Activated CD8-positive, alpha-beta T cell treated with anti-CD3 and anti-CD28 coated beads, Interleukin-2, amount 10 ng/mL, durations not matched to agents 7 days and 5 days (primary cell): ENCODE measurements around the gene ABT1. TPM values are rescaled to one million over a fixed set of nuclear protein-coding genes. Genes with fewer than 3 reads are reported as not detected.
A peak's percentile ranks its signal among the peaks of the same experiment; 100 is the strongest.

ENCODE experiments used
- ATAC-seq: fragments of 150-1000 bp; cut with Tn5 transposase; one replicate; pipeline ENCODE4 v1.10.0; 2021; ENCODE audit warnings: moderate library complexity
- CTCF ChIA-PET: fragments of 350-600 bp; sonication (Branson Sonifier 250); formaldehyde crosslinking; loops from one replicate; lab custom pipeline; 2021; ENCODE audit warnings: antibody characterized with exemption; lab: Charles Lee
- POLR2A ChIA-PET: fragments of 350-600 bp; sonication (Branson Sonifier 250); formaldehyde crosslinking; loops from one replicate; lab custom pipeline; 2021; ENCODE audit warnings: antibody characterized with exemption; lab: Charles Lee
- DNase-seq: peaks from one replicate; pipeline ENCODE4 v3.0.0-alpha.2; 2020
- H3K27ac Mint-ChIP-seq: one replicate; pipeline ENCODE4 v1.8.0; 2021; ENCODE audit warnings: mild to moderate bottlenecking, mixed read lengths
- H3K27me3 Mint-ChIP-seq: one replicate; pipeline ENCODE4 v1.8.0; 2021; ENCODE audit warnings: low read depth, mixed read lengths
- H3K36me3 Mint-ChIP-seq: one replicate; pipeline ENCODE4 v1.8.0; 2021; ENCODE audit warnings: low read depth, mixed read lengths
- H3K4me1 Mint-ChIP-seq: one replicate; pipeline ENCODE4 v1.8.0; 2021; ENCODE audit warnings: low read depth, mixed read lengths
- H3K4me3 Mint-ChIP-seq: one replicate; pipeline ENCODE4 v1.8.0; 2021; ENCODE audit warnings: mild to moderate bottlenecking, mixed read lengths
- H3K9me3 Mint-ChIP-seq: one replicate; pipeline ENCODE4 v1.8.0; 2022; ENCODE audit warnings: mixed read lengths; ENCODE audit not compliant: insufficient read depth
- total RNA-seq, 2 experiments: library from RNA; stranded (reverse); gene quantifications; one replicate each; pipeline ENCODE4 v1.2.3, GENCODE V29; 2021

Gene ABT1
- total RNA-seq, 2 experiments from 2014 or later, result 25.0 to 25.3 TPM

- ATAC-seq, result no peak
- H3K4me3 Mint-ChIP-seq, result no peak overlapping the region
- peaks cover 13% of the 10 kb centered on the region for H3K36me3 Mint-ChIP-seq
These were observed 1.8 kb upstream of the ABT1 start for GRCh38 chr6:26594730-26595632.

GRCh38 chr6:26595669-26596269 lies 984 bp upstream of the ABT1 start:
- Mint-ChIP-seq H3K27ac (no peak overlapping the region), H3K4me3 (no peak overlapping the region), H3K36me3 (peaks cover 18% of the 10 kb centered on the region), H3K9me3 (no peaks in the 10 kb centered on the region), H3K27me3 (peaks cover 25% of the 10 kb centered on the region), H3K4me1 (peaks cover 31% of the 10 kb centered on the region)
- POLR2A ChIA-PET, result interaction anchor here (0.7 to 1.4 kb wide), 5 partner anchors 26 to 437 kb away, joined by 3 to 5 read pairs (median 3); a partner anchor contains a TSS
- ATAC-seq (peak; percentile 72), DNase-seq (peak; percentile 91)
- CTCF ChIA-PET, result interaction anchor here (0.6 to 6.3 kb wide), 28 partner anchors 18 to 545 kb away, joined by 3 to 298 read pairs (median 4); partner anchors contain the start of gene BTN2A2

More at GRCh38 chr6:26594730-26595632, 1.8 kb upstream of the ABT1 start:
- Mint-ChIP-seq H3K4me1 (peaks cover 28% of the 10 kb centered on the region), H3K27me3 (peaks cover 27% of the 10 kb centered on the region), H3K9me3 (no peaks in the 10 kb centered on the region), H3K27ac (no peak overlapping the region)
- POLR2A ChIA-PET, result interaction anchor here (0.7 to 1.4 kb wide), 5 partner anchors 25 to 436 kb away, joined by 3 to 5 read pairs (median 3); a partner anchor contains a TSS
- CTCF ChIA-PET, result interaction anchor here (0.6 to 6.3 kb wide), 28 partner anchors 16 to 546 kb away, joined by 3 to 298 read pairs (median 4); partner anchors contain the start of gene BTN2A2
- DNase-seq, result no peak

GRCh38 chr6:26597389-26597766 lies 625 bp downstream of the ABT1 start:
- Mint-ChIP-seq H3K9me3 (no peaks in the 10 kb centered on the region), H3K27me3 (peaks cover 12% of the 10 kb centered on the region), H3K36me3 (peaks cover 18% of the 10 kb centered on the region), H3K4me1 (peaks cover 31% of the 10 kb centered on the region), H3K4me3 (no peak overlapping the region), H3K27ac (no peak overlapping the region)
- DNase-seq (no peak), ATAC-seq (no peak)
- ChIA-PET CTCF (no interaction called here), POLR2A (interaction anchor here (0.7 kb wide), 1 partner anchor 525 kb away, joined by 3 read pairs; no protein-coding TSS in a partner anchor)

GRCh38 chr6:26597821-26598220 lies 1.1 kb downstream of the ABT1 start:
- H3K36me3 Mint-ChIP-seq, result peaks cover 18% of the 10 kb centered on the region
- H3K27me3 Mint-ChIP-seq, result peaks cover 11% of the 10 kb centered on the region
- no peak overlapping the region for H3K4me3 Mint-ChIP-seq
- DNase-seq (no peak), ATAC-seq (no peak)
- H3K27ac Mint-ChIP-seq, result peak overlapping the region; percentile 59
- no peaks in the 10 kb centered on the region for H3K9me3 Mint-ChIP-seq
- CTCF ChIA-PET, result no interaction called here
- H3K4me1 Mint-ChIP-seq, result peaks cover 31% of the 10 kb centered on the region
- POLR2A ChIA-PET, result no interaction called here

DNA sequence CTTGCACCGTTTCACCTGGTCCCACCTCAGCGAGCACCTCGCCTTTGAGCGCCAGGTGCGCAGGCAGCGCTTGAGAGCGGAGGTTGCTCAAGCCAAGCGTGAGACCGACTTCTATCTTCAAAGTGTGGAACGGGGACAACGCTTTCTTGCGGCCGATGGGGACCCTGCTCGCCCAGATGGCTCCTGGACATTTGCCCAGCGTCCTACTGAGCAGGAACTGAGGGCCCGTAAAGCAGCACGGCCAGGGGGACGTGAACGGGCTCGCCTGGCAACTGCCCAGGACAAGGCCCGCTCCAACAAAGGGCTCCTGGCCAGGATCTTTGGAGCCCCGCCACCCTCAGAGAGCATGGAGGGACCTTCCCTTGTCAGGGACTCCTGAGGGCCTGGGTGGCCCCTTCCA lies 1.5 kb downstream of the ABT1 start:
- DNase-seq (no peak), ATAC-seq (no peak)
- peaks cover 18% of the 10 kb centered on the region for H3K36me3 Mint-ChIP-seq
- peaks cover 31% of the 10 kb centered on the region for H3K4me1 Mint-ChIP-seq
- H3K4me3 Mint-ChIP-seq, result no peak overlapping the region
- no peaks in the 10 kb centered on the region for H3K9me3 Mint-ChIP-seq
- CTCF ChIA-PET, result no interaction called here
- peak overlapping the region; percentile 59 for H3K27ac Mint-ChIP-seq
- POLR2A ChIA-PET, result no interaction called here
- H3K27me3 Mint-ChIP-seq, result peaks cover 9% of the 10 kb centered on the region

DNA sequence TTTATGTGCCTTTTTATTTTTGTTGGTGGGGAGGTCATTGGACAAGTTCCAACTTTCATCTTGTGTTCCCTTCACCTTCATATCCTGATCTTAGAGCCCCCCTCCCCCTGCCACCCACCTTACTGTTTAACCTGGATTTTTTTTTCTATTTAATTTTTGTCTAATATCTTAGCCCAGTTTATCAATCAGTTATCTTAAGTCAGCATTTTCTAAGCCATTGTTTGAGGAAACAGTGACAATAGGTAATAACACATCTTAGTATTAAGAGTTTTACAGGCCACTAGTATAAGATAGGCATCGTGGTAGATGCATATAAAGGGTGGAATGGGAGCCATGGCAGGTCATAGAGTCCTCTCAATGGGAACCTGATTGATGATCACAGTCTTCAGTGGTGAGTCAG lies 2.4 kb downstream of the ABT1 start:
- ChIA-PET POLR2A (no interaction called here), CTCF (no interaction called here)
- peaks cover 18% of the 10 kb centered on the region for H3K36me3 Mint-ChIP-seq
- H3K9me3 Mint-ChIP-seq, result no peaks in the 10 kb centered on the region
- peak overlapping the region; percentile 35 for H3K27ac Mint-ChIP-seq
- ATAC-seq, result no peak
- peaks cover 31% of the 10 kb centered on the region for H3K4me1 Mint-ChIP-seq
- DNase-seq, result no peak
- H3K27me3 Mint-ChIP-seq, result peaks cover 2% of the 10 kb centered on the region
- H3K4me3 Mint-ChIP-seq, result no peak overlapping the region

DNA sequence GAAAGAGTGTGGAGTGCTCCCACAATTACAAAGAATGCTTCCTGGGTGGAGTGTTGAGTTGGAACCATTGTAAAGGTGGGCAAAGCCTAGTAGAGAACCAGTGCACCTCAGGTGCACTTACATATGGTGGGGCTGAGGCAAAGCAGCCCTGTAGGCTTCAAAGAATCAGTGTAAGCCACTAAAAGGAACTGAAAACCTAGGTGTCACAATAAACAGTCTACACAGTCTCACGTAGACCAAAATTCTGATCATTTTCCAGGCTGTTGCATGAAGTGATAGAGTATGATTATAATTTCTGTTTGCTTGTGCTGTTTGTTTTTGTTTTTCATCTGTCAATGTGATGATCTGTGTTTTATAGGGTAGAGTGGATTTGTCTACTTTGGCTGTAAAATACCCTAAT lies 2.8 kb downstream of the ABT1 start:
- ChIA-PET CTCF (no interaction called here), POLR2A (no interaction called here)
- peaks cover 18% of the 10 kb centered on the region for H3K36me3 Mint-ChIP-seq
- no peaks in the 10 kb centered on the region for H3K27me3 Mint-ChIP-seq
- ATAC-seq, result no peak
- no peak overlapping the region for H3K4me3 Mint-ChIP-seq
- no peak overlapping the region for H3K27ac Mint-ChIP-seq
- peaks cover 30% of the 10 kb centered on the region for H3K4me1 Mint-ChIP-seq
- DNase-seq, result no peak
- no peaks in the 10 kb centered on the region for H3K9me3 Mint-ChIP-seq

DNA sequence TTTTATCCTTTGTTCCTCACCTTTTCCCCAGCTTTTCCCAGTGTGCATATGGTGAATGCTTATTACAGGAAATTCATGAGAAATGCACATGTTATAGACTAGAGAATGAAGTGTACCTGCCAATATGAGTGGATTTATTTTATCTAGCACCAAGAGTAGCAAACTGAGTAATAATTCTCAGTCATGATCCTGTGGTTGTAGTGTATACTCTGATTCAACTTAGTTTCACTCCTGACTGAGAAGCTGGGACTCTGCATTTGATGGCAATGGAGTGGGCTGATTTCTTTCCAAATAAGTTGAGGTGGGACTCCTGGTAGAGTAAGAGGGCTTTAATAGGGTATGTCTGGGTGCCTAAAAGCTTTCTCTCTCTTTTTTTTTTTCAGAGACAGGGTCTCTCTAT lies 4.0 kb downstream of the ABT1 start:
- ATAC-seq, result no peak
- ChIA-PET POLR2A (no interaction called here), CTCF (no interaction called here)
- Mint-ChIP-seq H3K27ac (no peak overlapping the region), H3K4me3 (no peak overlapping the region), H3K27me3 (no peaks in the 10 kb centered on the region), H3K4me1 (peaks cover 26% of the 10 kb centered on the region), H3K36me3 (peaks cover 18% of the 10 kb centered on the region), H3K9me3 (no peaks in the 10 kb centered on the region)
- no peak for DNase-seq

DNA sequence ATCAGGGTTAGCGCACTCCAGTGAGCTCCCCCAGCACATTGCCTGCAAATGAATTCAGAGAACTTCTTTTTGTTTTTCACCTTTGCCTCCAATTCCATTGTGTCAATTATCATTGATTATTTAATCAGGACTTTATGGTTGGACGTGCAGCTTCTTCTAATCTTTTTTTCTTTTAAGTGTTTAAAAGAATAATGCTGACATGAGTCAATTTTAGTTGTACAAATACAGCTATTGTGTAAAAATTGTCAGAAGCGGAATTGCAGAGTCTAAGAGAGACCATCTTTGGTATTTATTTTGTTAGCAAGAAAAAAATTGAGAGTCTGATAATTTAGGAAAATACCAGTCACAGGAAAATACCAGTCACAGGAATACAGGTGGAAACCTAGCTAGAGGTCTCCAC lies 5.5 kb downstream of the ABT1 start:
- POLR2A ChIA-PET, result no interaction called here
- H3K4me1 Mint-ChIP-seq, result peaks cover 26% of the 10 kb centered on the region

GRCh38 chr6:26604026-26604425 lies 7.3 kb downstream of the ABT1 start:
- ATAC-seq (no peak), DNase-seq (no peak)
- no peak overlapping the region for H3K27ac Mint-ChIP-seq
- no peaks in the 10 kb centered on the region for H3K9me3 Mint-ChIP-seq
- ChIA-PET POLR2A (no interaction called here), CTCF (no interaction called here)
- H3K36me3 Mint-ChIP-seq, result peaks cover 14% of the 10 kb centered on the region
- no peaks in the 10 kb centered on the region for H3K27me3 Mint-ChIP-seq
- peaks cover 21% of the 10 kb centered on the region for H3K4me1 Mint-ChIP-seq
- no peak overlapping the region for H3K4me3 Mint-ChIP-seq

More for the DNA sequence above, 5.5 kb downstream of the ABT1 start:
- CTCF ChIA-PET, result no interaction called here
- peaks cover 18% of the 10 kb centered on the region for H3K36me3 Mint-ChIP-seq
- no peaks in the 10 kb centered on the region for H3K27me3 Mint-ChIP-seq
- no peak overlapping the region for H3K4me3 Mint-ChIP-seq
- DNase-seq, result no peak
- no peaks in the 10 kb centered on the region for H3K9me3 Mint-ChIP-seq
- ATAC-seq, result no peak
- H3K27ac Mint-ChIP-seq, result no peak overlapping the region

GRCh38 chr6:26604797-26605196 lies 8.0 kb downstream of the ABT1 start:
- Mint-ChIP-seq H3K27ac (no peak overlapping the region), H3K36me3 (peaks cover 7% of the 10 kb centered on the region), H3K9me3 (no peaks in the 10 kb centered on the region), H3K4me1 (peaks cover 14% of the 10 kb centered on the region), H3K4me3 (no peak overlapping the region), H3K27me3 (no peaks in the 10 kb centered on the region)
- ChIA-PET POLR2A (no interaction called here), CTCF (no interaction called here)
- ATAC-seq, result no peak
- no peak for DNase-seq
